ENCODE data around the gene DAZAP2.
A peak's percentile ranks its signal among the peaks of the same experiment; 100 is the strongest.
"Not testable (repeated sequence)": the region's sequence is repeated elsewhere in the genome, so short reads cannot be mapped to it uniquely, and the experiment has no call there.

DAZAP2 gene

GRCh38 chr12:51217133-51217967 is 21.3 kb upstream of the DAZAP2 start:
- peak; percentile 5 to 18 (median 9) for DNase-seq (ENCODE audit: low read depth in 2 of 3, low spot score in 2 of 3)

DNA sequence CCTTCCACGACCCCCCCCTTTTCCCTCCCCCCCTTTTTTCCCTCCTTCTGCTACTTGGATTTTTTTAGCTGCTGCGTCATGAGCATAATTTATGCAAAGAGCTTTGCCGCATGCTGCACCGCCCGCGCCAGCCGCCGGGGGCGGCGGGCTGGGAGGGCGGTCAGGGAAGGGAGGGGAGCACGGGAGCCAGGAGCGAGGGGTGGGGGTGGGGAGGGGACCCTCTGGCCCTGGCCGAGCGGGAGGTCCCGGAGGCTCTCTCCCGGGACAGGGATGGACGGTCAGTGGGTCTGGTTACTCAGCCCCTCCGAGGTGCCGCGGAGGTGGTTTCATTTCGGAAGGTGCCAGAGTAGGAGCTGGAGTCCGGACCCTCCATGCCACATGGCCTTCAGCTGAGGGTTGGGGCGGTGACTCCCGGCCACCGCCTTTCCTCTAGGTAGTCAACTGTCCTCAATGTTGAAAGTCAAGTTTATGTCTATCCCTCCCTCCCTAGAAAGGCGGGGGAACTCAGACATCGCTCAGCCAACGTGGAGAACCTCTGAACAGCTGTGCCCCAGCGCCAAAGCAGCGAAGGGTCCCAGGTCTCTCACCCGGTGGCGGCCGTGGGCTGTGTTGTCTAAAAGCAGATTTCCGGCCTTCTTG is 20.5 kb upstream of the DAZAP2 start, which contains the start of gene POU6F1:
TSS of gene POU6F1 (minus strand) at position 95 of the 639 bp plus-strand sequence. CDS start 11,226 bp downstream, outside the sequence.
- peak; percentile 38 to 55 (median 52) for DNase-seq (ENCODE audit: low read depth in 2 of 3, low spot score in 2 of 3)

- no peak for DNase-seq (ENCODE audit: low read depth in 2 of 3, low spot score in 2 of 3)
These were observed 19.9 kb upstream of the DAZAP2 start for GRCh38 chr12:51218607-51219161.

GRCh38 chr12:51219322-51219721 is 19.3 kb upstream of the DAZAP2 start:
- DNase-seq (ENCODE audit: low read depth in 2 of 3, low spot score in 2 of 3): no peak

DNA sequence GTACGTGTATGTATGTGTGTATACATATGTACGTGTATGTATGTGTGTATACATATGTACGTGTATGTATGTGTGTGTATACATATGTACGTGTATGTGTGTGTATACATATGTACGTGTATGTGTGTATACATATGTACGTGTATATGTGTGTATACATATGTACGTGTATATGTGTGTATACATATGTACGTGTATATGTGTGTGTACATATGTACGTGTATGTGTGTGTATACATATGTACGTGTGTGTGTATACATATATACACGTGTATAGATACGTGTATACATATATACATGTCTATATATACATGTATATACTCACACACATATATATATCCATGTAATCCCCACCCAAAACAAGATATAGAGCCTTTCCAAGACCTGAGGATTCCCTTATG is 18.8 kb upstream of the DAZAP2 start:
- DNase-seq (ENCODE audit: low read depth in 2 of 3, low spot score in 2 of 3): not testable (repeated sequence)

DNA sequence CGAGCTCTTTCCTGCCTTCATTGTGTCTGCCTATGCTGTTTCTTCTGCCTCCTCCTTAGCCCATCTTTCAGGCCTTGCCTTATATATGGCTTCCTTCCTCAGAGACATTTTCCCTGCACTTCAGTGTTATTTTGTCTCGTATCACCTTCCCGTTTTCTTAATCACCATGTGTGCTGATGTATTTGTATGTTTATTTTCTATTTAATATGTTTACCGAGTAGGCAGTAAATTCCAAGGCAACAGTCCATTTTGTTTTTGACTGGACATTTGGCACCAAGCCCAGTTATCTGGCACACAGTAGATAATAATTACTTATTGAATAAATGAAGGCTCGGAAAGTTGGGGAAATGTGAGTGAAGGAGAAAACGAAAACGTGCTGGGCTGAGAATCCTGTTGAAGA is 16.2 kb upstream of the DAZAP2 start:
- no peak for DNase-seq (ENCODE audit: low read depth in 2 of 3, low spot score in 2 of 3)

- DNase-seq (ENCODE audit: low read depth in 2 of 3, low spot score in 2 of 3): no peak
These were observed 14.0 kb upstream of the DAZAP2 start for GRCh38 chr12:51224625-51225024.

- DNase-seq (ENCODE audit: low read depth in 2 of 3, low spot score in 2 of 3): no peak
These were observed 13.4 kb upstream of the DAZAP2 start for GRCh38 chr12:51225234-51225633.

GRCh38 chr12:51225771-51226170 is 12.9 kb upstream of the DAZAP2 start:
- no peak for DNase-seq (ENCODE audit: low read depth in 2 of 3, low spot score in 2 of 3)

GRCh38 chr12:51227112-51227511 is 11.5 kb upstream of the DAZAP2 start:
- DNase-seq (ENCODE audit: low read depth in 2 of 3, low spot score in 2 of 3): not testable (repeated sequence)

- no peak for DNase-seq (ENCODE audit: low read depth in 2 of 3, low spot score in 2 of 3)
These were observed 10.7 kb upstream of the DAZAP2 start for GRCh38 chr12:51227962-51228361.

GRCh38 chr12:51229116-51229809 is 9.4 kb upstream of the DAZAP2 start:
- DNase-seq (ENCODE audit: low read depth in 2 of 3, low spot score in 2 of 3): no peak

DNA sequence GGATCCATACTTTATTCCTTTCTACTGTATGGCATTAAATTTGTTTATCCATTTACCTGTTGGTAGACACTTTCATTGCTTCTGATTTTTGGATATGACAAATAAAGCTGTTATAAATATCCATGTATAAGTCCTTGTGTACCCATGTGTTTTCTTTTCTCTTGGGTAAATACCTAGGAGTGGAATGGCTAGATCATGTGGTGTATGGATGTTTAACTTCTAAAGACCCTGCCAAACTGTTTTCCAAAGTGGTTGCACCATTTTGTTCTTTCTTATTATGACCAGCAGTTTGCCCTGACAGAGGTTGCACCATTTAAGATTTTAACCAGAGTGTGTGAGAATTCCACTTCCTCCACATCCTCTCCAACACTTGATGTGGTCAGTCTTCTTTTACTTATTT is 6.0 kb upstream of the DAZAP2 start:
- no peak for DNase-seq (ENCODE audit: low read depth in 2 of 3, low spot score in 2 of 3)

DNA sequence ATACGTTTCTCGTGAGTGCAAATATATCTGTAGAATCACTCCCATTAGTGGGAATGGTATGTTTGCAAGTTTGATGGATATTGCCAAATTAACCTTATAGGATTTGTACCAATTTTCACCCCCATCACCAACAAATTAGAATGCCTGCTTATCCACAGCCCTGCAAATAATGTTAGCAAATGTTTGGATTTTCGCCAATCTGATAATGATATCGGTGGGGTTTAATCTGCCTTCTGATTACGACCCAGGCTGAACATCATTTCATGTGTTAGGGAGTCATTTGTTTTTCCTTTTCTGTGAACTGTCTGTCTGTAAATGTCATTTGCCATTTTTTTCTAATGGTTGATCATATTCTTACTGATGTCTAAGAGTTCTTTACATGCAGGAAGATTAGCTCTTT is 4.1 kb upstream of the DAZAP2 start:
- DNase-seq (ENCODE audit: low read depth in 2 of 3, low spot score in 2 of 3): no peak

- no peak for DNase-seq (ENCODE audit: low read depth in 2 of 3, low spot score in 2 of 3)
These were observed 553 bp upstream of the DAZAP2 start for GRCh38 chr12:51238037-51238509.

- DNase-seq (ENCODE audit: low read depth in 2 of 3, low spot score in 2 of 3): no peak
These were observed 2.3 kb downstream of the DAZAP2 start for GRCh38 chr12:51240971-51241370.

DNA sequence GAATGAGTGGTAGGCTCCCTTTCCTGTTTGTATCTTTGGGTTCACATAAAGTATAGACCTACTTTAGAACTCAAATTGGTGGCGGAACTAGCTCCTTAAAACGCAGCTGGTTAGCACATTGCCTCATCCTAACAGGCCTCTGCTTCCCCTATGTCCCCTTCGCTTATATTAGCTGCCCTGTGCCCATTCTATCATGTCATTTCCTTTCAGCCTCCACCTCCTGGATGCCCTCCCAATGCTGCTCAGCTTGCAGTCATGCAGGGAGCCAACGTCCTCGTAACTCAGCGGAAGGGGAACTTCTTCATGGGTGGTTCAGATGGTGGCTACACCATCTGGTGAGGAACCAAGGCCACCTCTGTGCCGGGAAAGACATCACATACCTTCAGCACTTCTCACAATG is 3.5 kb downstream of the DAZAP2 start:
- DNase-seq (ENCODE audit: low read depth in 2 of 3, low spot score in 2 of 3): no peak

DNA sequence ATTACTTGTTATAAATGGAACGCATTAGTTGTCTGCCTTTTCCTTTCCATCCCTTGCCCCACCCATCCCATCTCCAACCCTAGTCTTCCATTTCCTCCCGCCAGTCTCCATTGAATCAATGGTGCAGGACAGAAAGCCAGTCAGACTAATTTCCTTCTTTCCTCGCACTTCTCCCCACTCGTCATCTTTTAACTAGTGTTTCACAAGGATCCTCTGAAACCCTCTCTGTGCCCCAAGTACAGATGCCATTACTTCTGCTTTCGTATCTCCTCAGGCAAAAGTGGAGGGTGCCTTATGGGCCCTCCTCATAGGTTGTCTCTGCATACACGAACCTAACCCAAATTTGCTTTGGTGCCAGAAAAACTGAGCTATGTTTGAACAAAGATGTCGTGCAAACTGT is 4.2 kb downstream of the DAZAP2 start:
- no peak for DNase-seq (ENCODE audit: low read depth in 2 of 3, low spot score in 2 of 3)

DNA sequence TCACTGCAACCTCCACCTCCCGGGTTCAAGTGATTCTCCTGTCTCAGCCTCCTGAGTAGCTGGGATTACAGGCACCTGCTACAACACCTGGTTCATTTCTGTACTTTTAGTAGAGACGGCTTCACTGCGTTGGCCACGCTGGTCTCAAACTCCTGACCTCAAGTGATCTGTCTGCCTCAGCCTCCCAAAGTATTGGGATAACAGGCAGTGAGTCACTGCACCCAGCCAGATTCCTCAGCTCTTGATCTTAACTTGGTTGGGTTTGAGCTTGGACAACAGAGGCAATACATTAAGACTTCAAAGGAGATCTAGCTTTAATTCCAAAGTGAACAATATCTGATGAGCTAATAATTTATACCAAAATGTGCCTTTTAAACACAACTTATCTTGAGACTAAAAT is 5.6 kb downstream of the DAZAP2 start:
- DNase-seq (ENCODE audit: low read depth in 2 of 3, low spot score in 2 of 3): no peak

DNA sequence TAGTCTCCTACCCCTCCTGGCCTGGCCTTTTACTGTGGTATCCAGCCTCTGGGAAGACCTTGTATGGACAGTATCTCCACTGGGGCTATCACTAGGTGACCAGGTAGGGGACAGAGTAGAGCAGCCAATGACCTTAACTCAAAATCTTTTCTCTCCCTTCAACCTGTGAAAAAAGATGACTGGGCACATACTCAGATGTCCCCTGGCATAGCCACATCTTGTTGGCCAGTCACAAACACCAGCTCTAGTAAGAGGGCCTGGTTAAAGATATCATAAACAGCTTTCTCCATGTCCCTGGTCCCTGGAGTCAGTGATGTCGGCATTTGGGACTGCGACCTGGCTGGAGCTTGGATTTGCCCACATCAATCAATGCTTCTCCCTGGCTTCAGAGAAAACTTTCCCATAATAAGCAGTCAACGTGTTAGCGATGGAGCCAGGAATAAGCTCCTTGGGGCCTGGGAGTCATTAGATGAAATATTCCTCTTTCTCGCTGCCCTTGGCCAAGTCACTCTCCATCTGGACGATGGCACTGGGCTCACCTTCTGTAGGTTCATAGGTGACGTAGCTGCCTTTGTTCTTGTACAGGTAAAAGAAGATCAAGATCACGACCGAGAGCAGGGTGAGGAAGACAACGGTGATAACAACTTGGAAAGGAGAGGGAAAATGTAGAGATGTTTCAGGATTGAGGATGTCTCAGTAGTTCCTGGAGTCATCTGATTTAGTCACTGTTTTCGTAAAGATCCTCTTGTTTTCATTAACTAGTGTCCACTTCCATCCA is 7.0 kb downstream of the DAZAP2 start:
- no peak for DNase-seq (ENCODE audit: low read depth in 2 of 3, low spot score in 2 of 3)

Data from activated CD8-positive, alpha-beta memory T cell treated with anti-CD3 and anti-CD28 coated beads for 48 hours (primary cell).